Measurements from ENCODE around the gene CS.
"Not testable (repeated sequence)": the region's sequence is repeated elsewhere in the genome, so short reads cannot be mapped to it uniquely, and the experiment has no call there.

The CS gene

GRCh38 chr12:56299853-56300643, at the start of gene CS:
CS (minus strand) TSS chr12:56300330; CDS start chr12:56300201, 129 bp downstream.
- DNase-seq (ENCODE audit: low read depth in 2 of 2) = peak; percentile 97 to 98

- no peak for DNase-seq (ENCODE audit: low read depth in 2 of 2)
These were observed 48.6 kb upstream of the CS start for GRCh38 chr12:56348776-56349175.

- DNase-seq (ENCODE audit: low read depth in 2 of 2) = not testable (repeated sequence)
These were observed 47.1 kb upstream of the CS start for GRCh38 chr12:56347255-56347654.

- DNase-seq (ENCODE audit: low read depth in 2 of 2) = no peak
These were observed 46.5 kb upstream of the CS start for GRCh38 chr12:56346675-56347074.

- DNase-seq (ENCODE audit: low read depth in 2 of 2) = not testable (repeated sequence)
These were observed 42.2 kb upstream of the CS start for GRCh38 chr12:56342290-56342689.

GRCh38 chr12:56341616-56342015, 41.5 kb upstream of the CS start:
- DNase-seq (ENCODE audit: low read depth in 2 of 2) = no peak

GRCh38 chr12:56339158-56339422, 39.0 kb upstream of the CS start:
- no peak for DNase-seq (ENCODE audit: low read depth in 2 of 2)

- peak; percentile 82 to 92 for DNase-seq (ENCODE audit: low read depth in 2 of 2)
These were observed 38.4 kb upstream of the CS start, which contains the start of gene IL23A for GRCh38 chr12:56338308-56339157. IL23A (plus strand) TSS chr12:56338884; CDS start chr12:56339045, 161 bp downstream.

- DNase-seq (ENCODE audit: low read depth in 2 of 2) = no peak
These were observed 37.7 kb upstream of the CS start for GRCh38 chr12:56337753-56338251.

- no peak for DNase-seq (ENCODE audit: low read depth in 2 of 2)
These were observed 36.4 kb upstream of the CS start for GRCh38 chr12:56336361-56337167.

GRCh38 chr12:56335527-56335926, 35.4 kb upstream of the CS start:
- not testable (repeated sequence) for DNase-seq (ENCODE audit: low read depth in 2 of 2)

GRCh38 chr12:56334490-56334793, 34.3 kb upstream of the CS start:
- no peak for DNase-seq (ENCODE audit: low read depth in 2 of 2)

GRCh38 chr12:56333679-56334489, 33.8 kb upstream of the CS start, which contains the start of gene PAN2:
PAN2 (minus strand) TSS chr12:56334000; CDS start chr12:56333094, 906 bp downstream.
- peak; percentile 91 to 92 for DNase-seq (ENCODE audit: low read depth in 2 of 2)

- no peak for DNase-seq (ENCODE audit: low read depth in 2 of 2)
These were observed 33.1 kb upstream of the CS start for GRCh38 chr12:56333197-56333678.

GRCh38 chr12:56332512-56333196, 32.5 kb upstream of the CS start:
- DNase-seq (ENCODE audit: low read depth in 2 of 2) = no peak

GRCh38 chr12:56330936-56331490, 30.9 kb upstream of the CS start:
- DNase-seq (ENCODE audit: low read depth in 2 of 2) = no peak

GRCh38 chr12:56326533-56326932, 26.4 kb upstream of the CS start:
- DNase-seq (ENCODE audit: low read depth in 2 of 2) = no peak

- no peak for DNase-seq (ENCODE audit: low read depth in 2 of 2)
These were observed 26.0 kb upstream of the CS start for GRCh38 chr12:56326126-56326525.

GRCh38 chr12:56324206-56324605, 24.1 kb upstream of the CS start:
- DNase-seq (ENCODE audit: low read depth in 2 of 2) = no peak

GRCh38 chr12:56321610-56322009, 21.5 kb upstream of the CS start:
- DNase-seq (ENCODE audit: low read depth in 2 of 2) = not testable (repeated sequence)

Measured in stimulated activated CD8-positive, alpha-beta memory T cell treated with anti-CD3 and anti-CD28 coated beads, Interleukin-7, amount 100 ng/mL, for 4 hours (primary cell).